Muscle of leg (tissue), 11 donors: Measurements from ENCODE around the gene ARMC9. TPM values are rescaled to one million over a fixed set of nuclear protein-coding genes. Genes with fewer than 3 reads are reported as not detected.

ENCODE experiments used
- DNase-seq: peaks from one replicate; pipeline ENCODE4 v3.0.0; 2013
- H3K27ac ChIP-seq: one replicate; pipeline ENCODE4 v1.5.1; 2013; ENCODE audit warnings: mild to moderate bottlenecking, low read length, control low read depth
- H3K27me3 ChIP-seq: one replicate; pipeline ENCODE4 v1.6.1; 2013; ENCODE audit warnings: low read length; ENCODE audit not compliant: control insufficient read depth, insufficient read depth
- H3K36me3 ChIP-seq: one replicate; pipeline ENCODE4 v1.6.1; 2013; ENCODE audit warnings: low read length; ENCODE audit not compliant: control insufficient read depth, insufficient read depth
- H3K4me1 ChIP-seq: one replicate; pipeline ENCODE4 v1.6.1; 2013; ENCODE audit warnings: low read length; ENCODE audit not compliant: control insufficient read depth, insufficient read depth
- H3K4me3 ChIP-seq: one replicate; pipeline ENCODE4 v1.5.1; 2013; ENCODE audit warnings: low read length, control low read depth
- H3K9me3 ChIP-seq: replicated peaks from 2 replicates; pipeline ENCODE4 v1.6.1; 2013; ENCODE audit warnings: low read depth, low read length; ENCODE audit not compliant: control insufficient read depth
- WGBS: methylation state at CpG from one replicate; pipeline ENCODE4 v1.1.5; 2013; ENCODE audit warnings: missing lambda C conversion rate; ENCODE audit not compliant: insufficient coverage; 5-methylcytosine and 5-hydroxymethylcytosine counted together
- polyA plus RNA-seq, 8 donors: library from polyadenylated mRNA; unstranded; fragments of 120-200 nt; gene quantifications; one replicate each; pipeline versions ENCODE4 v1.2.1 to v1.2.3, GENCODE V29; 2013; ENCODE audit warnings: inconsistent platforms in 1 of 8, low replicate concordance in 1 of 8; ENCODE audit not compliant: insufficient read length in 8 of 8, insufficient read depth in 1 of 8
- total RNA-seq: library from RNA; stranded (reverse); fragments of 120-200 nt; gene quantifications from one replicate; pipeline ENCODE4 v1.2.4, GENCODE V29; 2013

The ARMC9 gene
- total and polyA plus RNA-seq, 9 donors: 3.6 to 9.4 (median 5.3) TPM

DNA sequence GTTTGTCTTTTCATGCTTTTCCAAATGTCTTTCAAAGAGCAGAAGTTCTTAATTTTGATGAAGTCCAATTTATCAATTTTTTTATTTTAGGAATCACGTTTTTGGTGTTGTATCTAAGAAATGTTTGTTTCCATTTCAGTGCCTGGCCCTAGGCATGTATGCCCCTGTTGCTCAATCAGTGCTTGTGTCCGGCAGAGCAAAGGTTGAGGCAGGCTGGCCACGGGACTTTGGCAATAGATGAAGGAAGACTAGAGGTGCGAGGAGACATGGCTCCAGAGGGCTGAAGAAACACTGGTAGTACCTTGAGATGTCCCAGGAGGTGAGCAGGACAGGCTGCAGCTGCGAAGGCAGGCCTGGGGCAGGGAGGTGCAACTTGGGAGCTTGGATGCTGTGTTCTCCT is 187.0 kb downstream of the ARMC9 start:
- Histone ChIP-seq H3K4me3 (no peak overlapping the region), H3K27me3 (no peaks in the 10 kb centered on the region), H3K9me3 (peaks cover 5% of the 10 kb centered on the region), H3K27ac (no peak overlapping the region), H3K36me3 (no peaks in the 10 kb centered on the region), H3K4me1 (peaks cover 19% of the 10 kb centered on the region)
- no peak for DNase-seq
- WGBS: 94% methylated on average over 4 of the region's 5 CpGs

DNA sequence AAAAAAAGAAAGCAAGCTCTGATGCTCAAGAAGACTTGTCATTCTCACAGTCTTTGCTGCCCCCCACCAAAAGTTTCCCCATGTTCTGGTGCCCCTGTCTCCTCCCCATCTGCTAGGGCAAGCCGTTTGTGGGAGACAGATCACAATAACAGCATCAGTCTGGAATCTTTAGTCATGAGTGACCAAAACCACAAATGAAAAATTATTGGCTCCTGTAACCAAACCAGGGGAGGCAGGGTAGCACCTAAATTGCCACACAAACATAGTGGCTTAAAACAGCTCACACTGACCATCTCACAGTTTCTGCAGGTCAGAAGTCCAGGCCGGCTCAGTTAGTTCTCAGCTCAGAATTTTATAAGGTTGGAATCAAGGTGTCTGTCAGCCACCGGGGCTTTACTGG is 188.0 kb downstream of the ARMC9 start:
- Histone ChIP-seq H3K27ac (no peak overlapping the region), H3K36me3 (no peaks in the 10 kb centered on the region), H3K4me1 (peaks cover 21% of the 10 kb centered on the region), H3K9me3 (peaks cover 5% of the 10 kb centered on the region), H3K27me3 (no peaks in the 10 kb centered on the region), H3K4me3 (no peak overlapping the region)
- no peak for DNase-seq
- WGBS: 84% methylated on average over 3 of the region's 3 CpGs

- DNase-seq: peak; percentile 69
- Histone ChIP-seq H3K27ac (no peak overlapping the region), H3K9me3 (peaks cover 5% of the 10 kb centered on the region), H3K36me3 (no peaks in the 10 kb centered on the region), H3K27me3 (no peaks in the 10 kb centered on the region), H3K4me1 (peaks cover 21% of the 10 kb centered on the region), H3K4me3 (no peak overlapping the region)
- WGBS: 35% methylated on average over 13 of the region's 26 CpGs
These were observed 189.7 kb downstream of the ARMC9 start for GRCh38 chr2:231387904-231388724.

DNA sequence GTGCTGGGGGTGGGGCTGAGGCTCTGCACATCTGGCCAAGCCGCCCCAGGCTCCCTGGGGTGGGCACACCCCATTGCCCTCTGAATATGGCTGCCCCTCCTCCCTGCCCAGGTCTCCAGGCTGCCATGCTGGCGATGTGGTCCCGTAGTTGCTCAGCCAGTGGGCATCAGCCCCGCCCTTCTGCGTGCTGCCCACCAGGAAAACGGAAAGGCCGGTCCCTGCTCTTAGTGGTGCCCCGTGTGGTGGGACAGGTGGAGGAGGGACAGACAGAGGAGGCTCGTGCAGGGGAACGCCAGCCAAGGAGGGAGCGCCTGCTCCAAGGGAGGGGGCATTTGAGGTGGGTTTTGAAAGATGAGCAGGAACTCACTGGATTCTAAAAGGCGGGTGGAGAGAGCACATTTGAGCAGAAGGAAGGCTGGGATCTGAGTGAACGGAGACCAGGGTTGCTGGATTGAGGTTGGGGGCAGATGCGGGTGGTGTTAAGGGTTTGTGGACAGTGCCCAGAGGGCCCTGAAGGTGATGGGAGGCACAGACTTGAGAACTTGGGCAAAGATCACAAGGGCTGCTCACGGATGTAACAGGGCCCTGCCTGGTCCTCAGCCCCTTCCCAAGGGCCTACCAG is 190.4 kb downstream of the ARMC9 start:
- Histone ChIP-seq H3K36me3 (no peaks in the 10 kb centered on the region), H3K27ac (no peak overlapping the region), H3K4me3 (no peak overlapping the region), H3K4me1 (peaks cover 21% of the 10 kb centered on the region), H3K9me3 (peaks cover 5% of the 10 kb centered on the region), H3K27me3 (peaks cover 5% of the 10 kb centered on the region)
- DNase-seq: no peak
- 79% methylated on average over 14 of the region's 15 CpGs for WGBS

DNA sequence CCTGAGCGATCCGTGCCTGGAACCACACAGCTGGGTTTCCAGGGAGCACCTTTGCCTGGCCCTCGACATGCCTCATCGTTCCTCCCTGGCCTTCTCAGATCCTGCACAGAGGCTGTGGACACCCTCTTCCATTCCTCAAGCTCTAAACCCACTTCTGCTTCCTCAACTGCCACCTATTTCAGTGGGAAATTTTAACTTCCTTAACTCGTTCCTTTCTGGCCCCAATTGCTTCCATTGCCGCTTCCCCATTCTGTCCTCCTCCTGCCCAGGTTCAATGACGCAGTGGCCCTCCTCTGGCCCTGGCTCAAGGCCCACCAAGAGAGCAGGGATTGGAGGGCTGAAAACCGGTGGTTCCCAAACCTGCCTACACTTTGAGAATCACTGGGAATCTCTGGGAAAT is 192.2 kb downstream of the ARMC9 start:
- WGBS: 45% methylated on average over 7 of the region's 8 CpGs
- no peaks in the 10 kb centered on the region for H3K36me3 ChIP-seq
- H3K4me1 ChIP-seq: peaks cover 27% of the 10 kb centered on the region
- H3K9me3 ChIP-seq: no peaks in the 10 kb centered on the region
- no peak overlapping the region for H3K4me3 ChIP-seq
- no peak for DNase-seq
- H3K27ac ChIP-seq: no peak overlapping the region
- H3K27me3 ChIP-seq: peaks cover 21% of the 10 kb centered on the region

GRCh38 chr2:231391981-231392380 is 193.6 kb downstream of the ARMC9 start:
- WGBS: 72% methylated on average over 5 of the region's 7 CpGs
- Histone ChIP-seq H3K9me3 (no peaks in the 10 kb centered on the region), H3K4me1 (peaks cover 31% of the 10 kb centered on the region), H3K27ac (no peak overlapping the region), H3K27me3 (peaks cover 32% of the 10 kb centered on the region), H3K36me3 (no peaks in the 10 kb centered on the region), H3K4me3 (no peak overlapping the region)
- DNase-seq: no peak

GRCh38 chr2:231392431-231393148 is 194.2 kb downstream of the ARMC9 start:
- Histone ChIP-seq H3K4me1 (peaks cover 31% of the 10 kb centered on the region), H3K27me3 (peaks cover 38% of the 10 kb centered on the region), H3K4me3 (no peak overlapping the region), H3K27ac (no peak overlapping the region), H3K36me3 (no peaks in the 10 kb centered on the region), H3K9me3 (no peaks in the 10 kb centered on the region)
- no peak for DNase-seq
- WGBS: 84% methylated on average over 11 of the region's 14 CpGs

- DNase-seq: no peak
- Histone ChIP-seq H3K27ac (no peak overlapping the region), H3K4me3 (no peak overlapping the region), H3K36me3 (no peaks in the 10 kb centered on the region), H3K4me1 (peaks cover 25% of the 10 kb centered on the region), H3K9me3 (no peaks in the 10 kb centered on the region), H3K27me3 (peaks cover 41% of the 10 kb centered on the region)
- 64% methylated on average over 11 of the region's 17 CpGs for WGBS
These were observed 195.0 kb downstream of the ARMC9 start for GRCh38 chr2:231393149-231394131.

DNA sequence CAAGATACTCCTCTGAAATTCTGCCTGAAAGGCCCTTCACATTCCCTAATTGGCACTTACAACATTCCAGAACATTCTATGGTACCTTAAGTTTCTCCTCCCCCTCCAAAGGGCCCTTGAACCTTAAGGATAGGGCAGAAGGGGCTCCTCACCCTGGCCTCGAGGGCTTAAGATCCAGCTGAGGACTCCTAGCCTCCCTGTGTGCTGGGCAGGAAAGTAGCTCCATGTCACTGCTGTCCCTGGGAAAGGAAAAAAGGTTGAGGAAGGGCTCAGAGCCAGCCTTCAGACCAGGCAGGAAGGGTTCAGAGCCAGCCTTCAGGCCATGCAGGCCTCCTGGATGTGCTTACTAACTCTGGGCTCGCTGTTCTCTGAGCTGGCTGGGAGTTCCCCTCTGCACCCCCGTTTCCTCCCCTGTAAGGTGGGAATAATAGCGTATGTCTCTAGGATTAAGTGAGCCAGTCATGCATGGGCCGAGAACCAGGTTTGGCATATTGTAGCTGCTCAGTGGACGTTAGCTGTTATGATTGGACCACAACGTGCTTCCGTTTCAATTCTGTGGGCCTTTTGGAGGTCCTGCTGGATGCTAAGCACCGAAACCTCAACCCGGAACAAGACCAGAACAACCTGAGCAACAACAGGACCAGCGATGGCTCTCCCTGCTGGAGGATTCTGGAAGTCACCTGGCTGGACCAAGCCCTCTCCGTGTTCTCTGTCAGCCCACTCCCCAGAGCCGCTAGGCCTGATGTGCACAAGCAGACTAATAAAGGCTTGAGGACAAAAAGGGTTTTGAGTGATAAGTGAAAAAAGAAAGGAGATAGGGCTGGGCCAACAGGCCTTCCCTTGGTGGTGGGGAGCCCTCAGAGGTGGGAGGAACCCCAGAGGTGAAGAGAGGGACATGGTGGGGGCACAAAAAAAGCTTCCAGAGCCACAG is 196.0 kb downstream of the ARMC9 start:
- no peak overlapping the region for H3K4me3 ChIP-seq
- H3K4me1 ChIP-seq: peaks cover 19% of the 10 kb centered on the region
- no peak for DNase-seq
- no peaks in the 10 kb centered on the region for H3K9me3 ChIP-seq
- no peaks in the 10 kb centered on the region for H3K36me3 ChIP-seq
- WGBS: 56% methylated on average over 12 of the region's 13 CpGs
- H3K27ac ChIP-seq: no peak overlapping the region
- H3K27me3 ChIP-seq: peaks cover 41% of the 10 kb centered on the region
